HG02588 (cell line): ENCODE measurements around the gene HAGHL.
A peak's percentile ranks its signal among the peaks of the same experiment; 100 is the strongest.

ENCODE experiments used
- ATAC-seq: cut with Tn5 transposase; IDR thresholded peaks from one replicate; pipeline ENCODE4 v1.9.1; 2021; ENCODE audit warnings: mild to moderate bottlenecking, moderate library complexity; ENCODE audit not compliant: unreplicated experiment

Gene HAGHL, protein sequence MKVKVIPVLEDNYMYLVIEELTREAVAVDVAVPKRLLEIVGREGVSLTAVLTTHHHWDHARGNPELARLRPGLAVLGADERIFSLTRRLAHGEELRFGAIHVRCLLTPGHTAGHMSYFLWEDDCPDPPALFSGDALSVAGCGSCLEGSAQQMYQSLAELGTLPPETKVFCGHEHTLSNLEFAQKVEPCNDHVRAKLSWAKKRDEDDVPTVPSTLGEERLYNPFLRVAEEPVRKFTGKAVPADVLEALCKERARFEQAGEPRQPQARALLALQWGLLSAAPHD

DNA sequence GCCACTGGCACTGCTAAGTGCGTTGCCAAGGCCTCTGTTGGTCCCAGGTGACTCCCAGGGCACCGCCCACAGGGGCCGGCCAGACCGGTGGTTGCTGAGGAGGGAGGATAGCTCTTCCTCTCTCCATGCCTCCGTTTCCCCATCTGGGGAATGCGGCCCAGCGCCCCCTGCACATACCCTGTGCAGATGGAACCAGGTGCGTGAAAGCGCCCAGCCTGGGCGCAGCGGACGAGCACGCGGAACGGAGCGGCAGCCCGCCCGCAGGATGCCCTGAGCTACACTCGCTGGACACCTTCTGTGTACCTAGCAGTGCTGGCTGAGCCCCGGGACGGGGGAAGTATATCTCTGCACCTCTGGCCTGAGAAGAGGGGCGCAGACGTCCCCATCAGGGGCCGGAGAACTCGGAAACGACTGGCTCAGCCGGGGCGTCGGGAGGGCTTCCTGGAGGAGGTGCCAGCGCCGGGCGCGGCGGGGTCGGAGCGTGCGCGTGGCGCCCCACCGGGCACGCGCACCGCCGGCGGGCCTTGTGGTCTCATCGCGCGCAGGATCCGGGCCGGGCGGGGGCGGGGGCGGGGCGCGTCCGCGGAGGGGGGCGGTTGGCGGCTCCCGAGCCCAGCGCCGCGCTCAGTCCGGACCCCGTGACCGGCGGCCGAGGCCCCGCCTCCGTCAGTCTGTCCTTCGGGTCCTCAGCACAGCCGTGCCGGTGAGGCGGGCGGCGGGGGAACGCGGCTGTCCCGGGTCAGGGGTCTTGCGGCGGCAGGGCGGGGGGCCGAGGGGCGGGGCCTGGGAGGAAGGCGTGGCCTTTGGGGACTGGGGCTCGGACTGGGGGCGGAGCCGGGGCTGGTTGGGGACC is at the start of gene HAGHL, which contains the start of gene CCDC78:
HAGHL (plus strand) TSS at position 669 of the 853 bp plus-strand sequence. CDS start 404 bp downstream, outside the sequence.
CCDC78 (minus strand) TSS at position 6 of the 853 bp plus-strand sequence. CDS start 76 bp downstream, outside the sequence.
- ATAC-seq = no peak

DNA sequence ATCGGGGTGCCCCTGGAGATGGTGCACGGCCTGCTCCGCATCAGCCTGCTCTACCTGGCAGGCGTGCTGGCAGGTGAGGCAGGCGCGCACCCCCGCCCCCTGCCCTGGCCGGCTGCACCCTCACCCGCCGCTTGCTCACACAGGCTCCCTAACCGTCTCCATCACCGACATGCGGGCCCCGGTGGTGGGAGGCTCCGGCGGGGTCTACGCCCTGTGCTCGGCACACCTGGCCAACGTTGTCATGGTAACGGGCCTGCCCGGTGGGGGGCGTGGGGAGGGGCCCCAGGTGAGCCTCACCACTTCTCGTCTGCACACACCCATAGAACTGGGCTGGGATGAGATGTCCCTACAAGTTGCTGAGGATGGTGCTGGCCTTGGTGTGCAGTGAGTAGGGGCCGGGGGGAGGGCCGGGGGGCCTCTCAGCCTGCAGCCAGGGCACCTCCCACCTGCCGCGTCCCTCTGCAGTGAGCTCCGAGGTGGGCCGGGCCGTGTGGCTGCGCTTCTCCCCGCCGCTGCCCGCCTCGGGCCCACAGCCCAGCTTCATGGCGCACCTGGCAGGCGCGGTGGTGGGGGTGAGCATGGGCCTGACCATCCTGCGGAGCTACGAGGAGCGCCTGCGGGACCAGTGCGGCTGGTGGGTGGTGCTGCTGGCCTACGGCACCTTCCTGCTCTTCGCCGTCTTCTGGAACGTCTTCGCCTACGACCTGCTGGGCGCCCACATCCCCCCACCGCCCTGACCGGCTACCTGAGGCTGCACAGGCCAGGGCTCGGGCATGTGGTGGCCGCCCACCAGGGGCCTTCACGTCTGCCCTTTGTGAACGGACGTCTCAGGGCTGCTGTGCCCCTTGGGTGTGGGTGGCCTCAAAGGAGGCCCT is 49.4 kb upstream of the HAGHL start:
- ATAC-seq = no peak

DNA sequence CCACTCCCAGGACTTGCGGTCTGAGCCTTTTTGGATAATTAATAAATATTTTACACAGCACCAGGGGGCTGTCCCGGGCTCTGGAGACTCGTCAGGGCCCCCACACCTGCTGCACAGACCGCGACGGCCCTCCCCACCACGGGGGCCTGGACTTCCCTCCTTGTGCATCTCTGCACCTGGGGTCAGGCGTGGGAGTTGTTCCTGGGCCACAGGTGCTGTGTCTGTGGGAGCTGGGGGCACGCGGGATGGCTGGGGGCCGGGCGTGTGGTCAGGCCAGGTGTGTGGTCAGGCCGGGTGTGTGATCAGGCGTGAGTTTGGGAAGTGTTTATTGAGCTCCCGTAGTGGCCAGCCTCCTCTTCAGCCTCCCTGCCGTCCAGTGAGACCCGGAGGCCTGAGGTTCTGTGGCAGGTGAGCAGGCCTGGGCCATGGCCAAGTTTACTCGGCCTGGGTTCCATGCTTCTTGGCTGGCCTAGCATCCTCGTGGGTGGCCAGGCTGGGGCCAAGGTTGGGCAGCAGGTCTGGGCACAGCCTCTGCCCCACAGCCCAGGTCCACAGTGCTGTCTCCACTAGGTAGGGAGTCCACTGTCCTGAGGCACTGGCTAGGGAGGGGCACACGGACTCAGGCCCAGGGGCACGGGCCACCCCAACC is 48.6 kb upstream of the HAGHL start:
- ATAC-seq = no peak

DNA sequence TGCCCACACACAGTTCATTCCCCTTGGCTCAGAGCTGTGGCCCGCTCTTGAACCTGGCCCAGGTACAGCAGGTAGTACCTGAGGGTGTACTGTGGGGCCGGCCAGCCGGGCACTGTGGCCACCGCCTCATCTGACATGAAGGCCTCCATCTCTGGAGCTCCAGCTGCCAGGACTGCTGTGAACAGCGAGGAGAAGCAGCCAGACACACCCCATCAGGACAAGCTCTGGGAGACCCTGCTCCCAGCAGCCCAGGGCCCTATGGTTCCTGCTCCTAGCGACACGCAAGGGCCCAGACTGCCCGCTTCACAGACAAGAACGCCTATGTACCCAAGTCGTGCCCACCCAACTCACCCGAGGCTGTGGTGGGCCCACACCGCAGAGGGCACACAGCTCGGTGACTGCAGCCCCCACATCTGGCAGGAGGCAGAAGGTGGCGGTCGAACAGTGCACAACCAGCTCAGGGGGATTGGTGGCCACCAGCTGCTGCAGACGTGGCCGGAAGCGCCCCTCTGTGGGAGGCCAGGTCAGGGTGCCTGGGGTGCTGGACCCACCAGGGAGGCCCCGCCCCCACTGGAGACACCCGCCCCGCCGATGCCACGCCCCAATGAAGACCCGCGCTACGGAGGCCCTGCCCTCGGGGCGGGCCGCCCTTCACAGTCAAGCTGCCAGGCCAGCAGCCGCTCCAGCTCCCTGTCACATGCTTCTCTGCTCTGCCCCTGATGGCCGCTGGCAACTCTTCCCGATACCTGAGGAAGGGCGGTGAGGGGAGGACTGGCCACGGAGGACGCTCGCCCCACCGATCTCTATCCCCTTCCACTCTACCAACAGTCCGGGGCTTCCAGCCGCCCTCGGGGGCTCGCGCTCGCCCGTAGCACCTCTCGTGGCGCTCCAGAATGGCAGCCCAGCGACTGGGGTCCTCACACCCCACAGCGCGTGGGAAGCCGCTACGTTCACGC is 47.8 kb upstream of the HAGHL start:
- ATAC-seq = no peak

- ATAC-seq = peak; percentile 33
Observed at GRCh38 chr16:679814-680624, 46.9 kb upstream of the HAGHL start, which contains the start of gene STUB1. Gene STUB1, plus strand, starts transcription at chr16:680410. Its CDS starts 116 bp downstream, at chr16:680526.

GRCh38 chr16:680625-680945 is 46.3 kb upstream of the HAGHL start:
- ATAC-seq = peak; percentile 2

GRCh38 chr16:680967-681745 is 45.8 kb upstream of the HAGHL start:
- ATAC-seq = no peak

DNA sequence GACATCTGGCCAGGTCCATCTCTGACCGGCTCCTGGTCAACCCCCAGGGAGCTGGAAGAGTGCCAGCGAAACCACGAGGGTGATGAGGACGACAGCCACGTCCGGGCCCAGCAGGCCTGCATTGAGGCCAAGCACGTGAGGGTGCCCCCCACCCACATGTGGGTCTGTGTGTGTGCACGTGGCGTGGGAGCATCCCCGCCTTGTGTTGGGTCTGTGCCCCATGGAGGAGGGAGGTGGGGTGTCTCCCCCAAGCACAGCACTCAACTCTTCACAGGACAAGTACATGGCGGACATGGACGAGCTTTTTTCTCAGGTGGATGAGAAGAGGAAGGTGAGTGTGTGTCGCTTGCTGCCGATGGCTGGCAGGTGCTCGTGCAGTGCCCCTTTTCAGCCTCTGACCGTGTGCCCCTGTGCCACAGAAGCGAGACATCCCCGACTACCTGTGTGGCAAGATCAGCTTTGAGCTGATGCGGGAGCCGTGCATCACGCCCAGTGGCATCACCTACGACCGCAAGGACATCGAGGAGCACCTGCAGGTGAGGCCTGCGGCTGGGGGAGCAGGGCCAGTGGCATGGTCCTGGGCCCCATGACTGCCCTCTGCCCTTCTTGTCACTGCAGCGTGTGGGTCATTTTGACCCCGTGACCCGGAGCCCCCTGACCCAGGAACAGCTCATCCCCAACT is 45.0 kb upstream of the HAGHL start:
- ATAC-seq = no peak

- ATAC-seq = no peak
Observed at GRCh38 chr16:682493-683395, 44.2 kb upstream of the HAGHL start.

DNA sequence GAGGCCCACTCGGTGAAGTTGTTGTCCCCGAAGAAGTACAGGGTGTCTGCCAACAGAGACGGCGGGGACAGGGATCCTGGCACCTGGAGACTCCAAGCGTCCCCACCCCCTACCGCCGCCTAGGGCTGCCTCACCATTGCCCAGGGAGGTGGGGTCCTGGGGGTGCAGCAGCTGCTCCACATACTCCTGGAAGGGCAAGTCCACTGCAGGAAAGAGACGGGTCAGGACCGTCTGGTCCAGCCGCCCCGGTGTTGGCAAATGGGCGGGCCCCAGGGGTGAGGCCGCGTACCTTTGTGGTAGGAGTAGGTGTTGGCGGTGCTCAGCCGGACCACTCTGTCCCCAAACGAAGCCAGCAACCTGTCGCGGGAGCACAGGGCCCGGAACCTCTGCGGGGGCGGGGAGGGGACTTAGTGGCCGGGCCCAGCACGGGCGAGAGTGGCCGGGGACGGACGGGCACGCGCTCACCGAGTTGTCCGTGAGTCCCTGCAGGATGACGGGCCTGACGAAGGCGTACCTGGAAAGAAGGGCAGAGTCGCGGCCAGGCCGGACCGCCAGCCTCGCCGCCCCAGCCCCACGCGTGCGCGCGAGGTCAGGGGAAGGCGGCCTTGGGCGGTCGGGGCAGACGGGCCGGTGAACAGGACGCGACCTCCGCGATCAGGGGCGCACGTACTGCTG is 43.4 kb upstream of the HAGHL start:
- ATAC-seq = no peak

DNA sequence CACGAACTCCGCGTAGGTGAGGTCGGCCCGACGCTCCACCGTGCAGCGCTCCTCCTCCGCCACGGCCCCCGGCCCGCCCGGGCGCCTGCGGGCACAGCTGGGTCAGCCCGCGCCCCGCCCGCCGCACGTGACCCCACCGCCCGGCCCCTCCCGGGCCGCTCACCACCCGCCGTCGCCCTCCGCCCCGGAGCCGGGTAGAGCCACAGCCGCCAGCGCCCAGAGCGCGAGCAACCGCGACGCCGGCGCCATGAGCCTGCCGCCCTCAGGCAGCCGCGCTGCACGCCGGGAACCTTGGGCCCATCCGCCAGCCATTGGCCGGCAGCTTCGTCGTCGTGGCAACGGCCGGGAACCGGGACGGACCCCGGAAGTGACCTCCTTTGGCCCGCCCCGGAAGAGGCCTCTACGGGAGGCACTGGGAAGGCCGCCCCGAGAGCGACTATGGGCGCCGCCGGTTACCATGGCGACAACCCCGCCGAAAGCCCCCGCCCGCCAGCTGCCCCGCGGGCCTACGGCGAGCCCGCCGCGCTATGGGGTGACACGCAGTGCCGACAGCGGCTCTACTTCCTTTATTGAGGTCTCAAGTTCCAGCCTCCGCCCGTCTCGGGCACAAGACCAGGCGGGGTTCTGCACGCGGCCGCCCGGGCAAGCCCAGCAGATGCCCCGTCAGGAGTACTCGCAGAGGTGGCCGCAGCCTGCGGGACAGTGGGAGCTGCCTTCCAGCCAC is 42.7 kb upstream of the HAGHL start, which contains the start of gene JMJD8:
JMJD8 (minus strand) TSS at position 264 of the 724 bp plus-strand sequence; CDS start at position 249, 15 bp downstream.
- peak; percentile 56 for ATAC-seq

DNA sequence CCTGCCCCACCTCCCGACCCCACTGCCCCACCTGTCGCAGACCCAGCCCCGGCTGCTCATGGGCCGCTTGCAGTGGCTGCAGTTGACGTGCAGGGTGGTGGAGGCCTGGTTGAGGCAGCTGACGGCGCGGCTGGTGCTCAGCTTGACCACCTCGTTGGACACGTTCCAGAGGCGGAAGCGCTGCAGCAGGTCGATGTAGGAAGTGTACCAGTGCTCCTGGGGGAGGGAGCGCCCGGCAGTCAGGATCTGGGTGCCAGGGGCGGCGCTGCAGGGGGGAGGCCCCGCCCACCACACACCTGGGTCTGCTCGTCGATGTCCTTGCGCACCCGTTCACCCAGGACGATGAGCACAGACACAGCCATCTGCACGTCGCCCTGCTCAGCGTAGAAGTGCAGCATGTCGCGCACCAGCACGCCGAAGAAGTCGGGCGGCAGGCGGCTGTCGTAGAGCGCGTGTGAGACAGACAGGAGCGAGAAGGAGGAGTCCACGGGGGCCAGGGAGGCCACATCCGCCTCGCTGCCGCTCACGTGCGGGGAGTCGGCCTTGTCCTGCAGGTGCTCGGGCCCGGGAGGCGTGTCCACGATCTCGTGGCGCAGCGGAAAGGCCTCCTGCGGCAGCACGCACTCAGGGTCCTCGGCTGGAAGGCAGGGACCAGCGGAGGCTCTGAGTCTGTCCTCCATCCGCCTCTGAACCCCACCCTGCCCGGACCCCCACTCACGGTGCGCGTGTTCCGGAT is 41.8 kb upstream of the HAGHL start:
- ATAC-seq = no peak

- no peak for ATAC-seq
Observed at GRCh38 chr16:685967-686366, 40.9 kb upstream of the HAGHL start.
